Stimulated activated CD8-positive, alpha-beta memory T cell treated with anti-CD3 and anti-CD28 coated beads, Interleukin-12 subunit alpha, Interleukin-12 subunit beta, amount 100 ng/mL, for 4 hours (primary cell): ENCODE measurements around the gene HIRA.
A peak's percentile ranks its signal among the peaks of the same experiment; 100 is the strongest.
"Not testable (repeated sequence)": the region's sequence is repeated elsewhere in the genome, so short reads cannot be mapped to it uniquely, and the experiment has no call there.

Source experiments
- DNase-seq: peaks from one replicate; pipeline ENCODE4 v3.0.0-alpha.2; 2020; ENCODE audit warnings: low read depth

Gene HIRA

DNA sequence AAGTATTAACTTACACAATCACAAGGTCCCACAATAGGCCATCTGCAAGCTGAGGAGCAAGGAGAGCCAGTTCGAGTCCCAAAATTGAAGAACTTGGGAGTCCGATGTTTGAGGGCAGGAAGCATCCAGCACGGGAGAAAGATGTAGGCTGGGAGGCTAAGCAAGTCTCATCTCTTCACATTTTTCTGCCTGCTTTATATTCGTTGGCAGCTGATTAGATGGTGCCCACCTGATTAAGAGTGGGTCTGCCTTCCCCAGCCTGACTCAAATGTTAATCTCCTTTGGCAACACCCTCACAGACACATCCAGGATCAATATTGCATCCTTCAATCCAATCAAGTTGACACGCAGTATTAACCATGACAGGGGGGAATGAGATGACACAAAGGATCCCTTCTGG lies 101.3 kb downstream of the HIRA start:
- not testable (repeated sequence) for DNase-seq

DNA sequence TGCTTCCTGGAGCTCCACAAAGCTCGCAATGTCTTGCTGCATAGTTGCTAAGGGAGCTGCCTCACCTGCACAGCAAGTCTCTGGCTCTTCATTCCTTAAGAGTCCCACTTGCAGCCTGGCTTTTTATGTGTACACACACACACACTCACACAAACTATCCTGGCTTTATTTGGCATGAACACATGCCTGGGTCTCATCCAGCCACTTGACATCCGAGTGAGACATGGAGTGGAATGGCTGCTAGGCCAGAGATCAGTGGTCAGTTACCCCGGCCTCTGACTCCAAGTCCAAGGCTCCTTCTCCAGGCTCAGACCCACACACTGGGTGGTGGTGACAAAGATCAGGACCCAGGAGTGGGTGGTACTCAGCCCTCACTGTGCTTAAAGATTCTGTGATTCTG lies 102.1 kb downstream of the HIRA start:
- DNase-seq: no peak

DNA sequence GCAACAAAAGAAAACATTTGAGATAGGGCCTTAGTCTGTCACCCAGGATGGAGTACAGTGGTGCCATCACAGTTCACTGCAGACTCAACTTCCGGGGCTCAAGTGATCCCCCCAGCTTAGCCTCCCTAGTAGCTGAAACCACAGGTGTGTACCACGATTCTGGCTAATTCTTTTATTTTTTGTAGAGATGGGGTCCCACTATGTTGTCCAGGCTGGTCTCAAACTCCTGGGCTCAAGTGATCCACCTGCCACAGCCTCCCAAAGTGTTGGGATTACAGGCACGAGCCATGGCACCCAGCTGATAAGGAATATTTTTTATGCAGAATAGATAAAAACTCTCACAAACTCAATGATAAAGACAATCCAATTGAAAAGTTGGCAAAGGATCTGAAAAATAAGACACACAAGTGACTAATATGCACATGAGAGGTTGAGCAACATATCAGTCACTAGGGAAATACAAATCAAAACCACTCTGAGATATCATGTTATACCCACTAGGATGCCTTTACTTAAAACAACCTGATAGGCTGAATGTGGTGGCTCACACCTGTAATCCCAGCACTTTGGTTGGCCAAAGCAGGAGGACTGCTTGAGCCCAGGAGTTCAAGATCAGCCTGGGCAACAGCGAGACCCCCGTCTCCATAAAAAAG lies 106.1 kb downstream of the HIRA start:
- no peak for DNase-seq

DNA sequence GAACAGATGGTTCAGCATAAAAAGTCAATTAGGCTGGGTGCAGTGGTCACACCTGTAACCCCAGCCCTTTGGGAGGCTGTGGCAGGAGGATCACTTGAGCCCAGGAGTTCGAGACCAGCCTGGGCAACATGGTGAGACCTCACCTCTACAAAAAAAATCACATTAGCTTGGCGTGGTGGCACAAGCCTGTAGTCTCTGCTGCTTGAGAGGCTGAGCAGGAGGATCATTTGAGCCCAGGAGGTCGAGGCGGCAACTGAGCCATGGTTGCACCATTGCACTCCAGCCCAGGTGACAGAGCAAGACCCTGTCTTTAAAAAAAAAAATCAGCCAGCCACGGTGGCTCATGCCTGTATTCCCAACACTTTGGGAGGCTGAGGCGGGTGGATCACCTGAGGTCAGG lies 108.1 kb downstream of the HIRA start:
- DNase-seq: not testable (repeated sequence)

DNA sequence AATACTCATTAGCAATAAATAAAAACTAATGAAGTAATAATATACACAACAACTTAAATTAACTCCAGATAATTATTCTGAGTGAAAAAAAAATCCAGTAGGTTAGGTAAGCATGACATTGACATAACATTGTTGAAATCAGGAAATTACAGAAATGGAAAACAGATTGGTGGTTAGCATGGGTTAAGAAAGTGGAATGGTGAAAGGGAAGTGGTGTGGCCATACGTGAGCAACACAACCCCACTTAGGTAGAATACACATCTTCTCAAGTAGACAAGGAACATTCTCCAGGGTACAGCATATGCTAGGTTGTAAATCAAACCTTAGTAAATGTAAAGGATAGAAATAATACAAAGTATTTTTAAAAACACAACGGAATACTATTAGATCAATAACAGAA lies 109.8 kb downstream of the HIRA start:
- no peak for DNase-seq

DNA sequence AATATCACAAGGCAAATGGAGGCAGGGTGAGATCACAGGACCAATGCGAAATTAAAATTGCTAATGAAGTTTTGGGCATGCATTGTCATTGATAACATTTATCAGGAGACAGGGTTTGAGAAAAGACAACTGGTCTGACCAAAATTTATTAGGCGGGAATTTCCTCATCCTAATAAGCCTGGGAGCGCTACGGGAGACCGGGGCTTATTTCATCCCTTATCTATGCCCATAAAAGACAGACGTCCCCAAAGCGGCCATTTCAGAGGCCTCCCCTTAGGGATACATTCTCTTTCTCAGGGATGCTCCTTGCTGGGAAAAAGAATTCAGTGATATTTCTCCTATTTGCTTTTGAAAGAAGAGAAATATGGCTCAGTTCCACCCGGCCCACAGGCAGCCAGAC lies 111.4 kb downstream of the HIRA start:
- DNase-seq: not testable (repeated sequence)

DNA sequence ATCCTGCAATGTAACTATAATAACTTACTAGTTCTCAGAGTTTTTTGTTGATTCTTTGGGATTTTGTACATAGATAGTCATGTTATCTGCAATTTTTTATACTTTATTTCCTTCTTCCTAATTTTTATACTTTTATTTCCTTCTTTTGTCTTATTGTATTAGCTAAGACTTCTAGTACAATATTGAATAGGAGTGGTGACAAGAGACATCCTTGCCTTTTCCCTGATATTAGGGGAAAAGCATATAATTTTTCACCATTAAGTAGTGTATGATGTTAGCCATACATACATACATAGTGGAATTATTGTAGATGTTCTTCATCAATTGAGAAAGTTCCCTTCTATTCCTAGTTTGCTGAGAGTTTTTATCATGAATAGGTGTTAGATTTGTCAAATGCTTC lies 112.3 kb downstream of the HIRA start:
- no peak for DNase-seq

DNA sequence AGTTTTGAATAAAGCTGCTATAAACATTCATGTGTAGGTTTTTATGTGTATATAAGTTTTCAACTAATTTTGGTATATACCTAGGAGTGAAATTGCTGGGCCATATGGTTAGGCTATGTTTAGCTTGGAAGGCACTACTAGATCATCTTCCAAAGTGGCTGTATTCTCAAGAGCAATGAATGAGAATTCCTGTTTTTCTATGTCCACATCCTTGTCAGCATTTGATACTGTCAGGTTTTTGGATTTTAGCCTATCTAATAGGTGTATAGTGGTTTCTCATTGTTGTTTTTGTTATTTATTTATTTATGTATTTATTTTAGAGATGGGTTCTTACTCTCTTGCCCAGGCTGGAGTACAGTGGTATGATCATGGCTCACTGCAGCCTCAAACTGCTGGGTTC lies 113.7 kb downstream of the HIRA start:
- DNase-seq: no peak

DNA sequence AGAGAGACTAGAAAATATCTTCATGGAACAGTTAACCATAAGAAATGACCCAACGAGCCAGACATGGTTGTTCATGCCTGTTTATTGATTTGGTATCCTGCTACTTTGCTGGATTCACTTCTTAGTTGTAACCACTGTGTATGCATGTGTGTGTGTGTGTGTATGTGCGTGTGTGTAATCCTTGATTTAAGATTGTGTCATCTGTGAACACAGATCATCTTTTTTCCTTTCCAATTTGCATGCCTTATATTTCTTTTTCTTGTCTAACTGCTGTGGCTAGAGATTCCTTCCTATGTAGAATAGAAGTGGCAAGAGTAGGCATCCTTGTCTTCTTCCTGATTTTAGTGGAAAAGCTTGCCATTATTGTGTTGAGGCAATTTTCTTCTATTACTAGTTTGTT lies 123.7 kb downstream of the HIRA start:
- DNase-seq: no peak

DNA sequence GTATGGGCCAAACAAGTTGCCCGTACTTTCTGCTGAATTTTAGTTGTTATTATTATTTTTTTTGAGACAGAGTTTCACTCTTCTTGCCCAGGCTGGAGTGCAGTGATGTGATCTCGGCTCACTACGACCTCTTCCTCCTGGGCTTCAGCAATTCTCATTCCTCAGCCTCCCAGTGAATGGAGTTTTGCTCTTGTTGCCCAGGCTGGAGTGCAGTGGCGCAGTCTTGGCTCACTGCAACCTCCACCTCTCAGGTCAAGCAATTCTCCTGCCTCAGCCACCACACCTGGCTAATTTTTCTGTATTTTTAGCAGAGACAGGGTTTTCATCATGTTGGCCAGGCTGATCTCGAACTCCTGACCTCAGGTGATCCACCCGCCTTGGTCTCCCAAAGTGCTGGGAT lies 125.0 kb downstream of the HIRA start:
- DNase-seq: not testable (repeated sequence)

DNA sequence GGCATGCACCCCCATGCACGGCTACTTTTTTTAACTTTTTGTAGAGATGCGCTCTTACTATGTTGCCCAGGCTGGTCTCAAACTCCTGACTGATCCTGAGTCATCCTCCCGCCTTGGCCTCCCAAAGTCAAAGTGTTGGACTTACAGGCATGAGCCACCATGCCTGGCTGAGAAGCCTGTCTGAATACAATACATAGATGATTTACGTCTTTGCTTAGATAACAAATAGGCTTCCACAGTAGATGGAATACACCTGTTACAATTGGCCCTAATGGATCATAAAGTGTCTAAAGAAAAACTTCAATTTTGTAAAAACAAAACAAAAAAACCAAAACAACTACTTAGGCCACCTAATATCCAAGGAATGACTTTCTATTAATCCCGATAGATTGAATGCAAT lies 127.0 kb downstream of the HIRA start:
- DNase-seq: no peak

DNA sequence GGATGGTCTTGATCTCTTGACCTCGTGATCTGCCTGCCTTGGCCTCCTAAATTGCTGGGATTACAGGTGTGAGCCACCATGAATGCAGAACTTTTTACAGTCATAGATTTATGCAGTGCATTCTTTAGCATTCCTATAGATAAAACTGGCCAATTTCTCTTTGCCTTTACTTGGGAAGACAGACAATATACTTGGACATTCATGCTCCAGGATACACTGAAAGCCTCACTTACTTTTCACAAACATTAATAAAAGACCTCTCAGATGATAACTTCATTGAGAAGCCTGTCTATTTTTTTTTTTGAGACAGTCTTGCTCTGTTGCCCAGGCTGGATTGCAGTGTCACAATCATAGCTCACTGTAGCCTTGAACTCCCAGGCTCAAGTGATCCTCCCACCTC lies 127.7 kb downstream of the HIRA start:
- no peak for DNase-seq

DNA sequence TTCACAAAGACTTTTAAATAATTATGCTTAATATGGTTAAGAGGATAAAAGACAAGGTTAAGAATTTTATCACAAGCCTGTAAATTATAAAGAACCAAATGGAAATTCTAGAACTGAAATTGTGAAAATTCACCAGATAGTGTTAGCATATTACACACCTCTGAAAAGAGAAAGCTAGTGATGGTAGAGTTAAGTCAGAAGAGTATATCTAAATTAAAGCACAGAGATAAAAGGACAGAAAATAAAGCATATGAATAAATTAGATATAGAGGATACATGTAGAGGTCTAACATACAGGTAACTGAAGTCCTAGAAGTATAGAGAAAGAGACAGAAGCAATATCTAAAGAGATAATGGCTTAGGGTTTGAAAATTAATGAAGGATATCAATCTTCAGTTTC lies 135.8 kb downstream of the HIRA start:
- DNase-seq: no peak

DNA sequence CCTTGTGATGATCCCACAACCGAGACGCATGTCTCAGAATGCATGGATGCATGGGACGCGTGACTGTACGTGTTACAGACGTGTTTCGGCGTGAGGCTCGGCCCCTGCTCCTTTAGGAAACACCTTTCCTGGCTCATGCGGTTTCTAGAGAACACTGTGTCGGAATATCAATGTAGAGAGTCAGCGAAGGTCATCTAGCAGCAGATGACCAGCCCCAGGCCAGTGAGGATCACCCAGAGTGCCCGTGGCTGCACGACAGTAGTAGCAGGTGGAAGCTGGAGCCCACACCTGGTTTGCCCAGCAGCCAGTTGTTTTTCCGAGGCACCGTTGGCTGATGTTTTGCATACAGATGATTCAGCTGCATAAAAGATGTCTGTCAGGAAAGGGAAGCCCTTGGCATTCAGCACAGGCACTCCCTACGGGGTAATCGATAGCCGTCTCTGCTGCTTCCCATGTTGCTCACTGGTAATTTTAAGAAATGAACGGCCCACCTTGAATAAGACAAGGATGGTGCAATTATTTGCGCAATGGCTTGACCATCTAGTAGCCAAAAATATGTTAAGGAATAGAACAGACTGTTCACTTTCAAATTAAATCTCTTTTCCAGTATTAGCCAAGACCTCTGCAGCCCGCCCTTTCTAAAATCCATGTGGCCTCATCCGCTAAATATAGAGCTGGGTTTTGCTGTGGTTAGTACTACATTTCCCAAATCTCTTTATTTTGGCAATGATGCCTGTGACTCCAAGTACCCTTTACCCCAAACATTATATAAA lies 138.9 kb downstream of the HIRA start:
- no peak for DNase-seq

DNA sequence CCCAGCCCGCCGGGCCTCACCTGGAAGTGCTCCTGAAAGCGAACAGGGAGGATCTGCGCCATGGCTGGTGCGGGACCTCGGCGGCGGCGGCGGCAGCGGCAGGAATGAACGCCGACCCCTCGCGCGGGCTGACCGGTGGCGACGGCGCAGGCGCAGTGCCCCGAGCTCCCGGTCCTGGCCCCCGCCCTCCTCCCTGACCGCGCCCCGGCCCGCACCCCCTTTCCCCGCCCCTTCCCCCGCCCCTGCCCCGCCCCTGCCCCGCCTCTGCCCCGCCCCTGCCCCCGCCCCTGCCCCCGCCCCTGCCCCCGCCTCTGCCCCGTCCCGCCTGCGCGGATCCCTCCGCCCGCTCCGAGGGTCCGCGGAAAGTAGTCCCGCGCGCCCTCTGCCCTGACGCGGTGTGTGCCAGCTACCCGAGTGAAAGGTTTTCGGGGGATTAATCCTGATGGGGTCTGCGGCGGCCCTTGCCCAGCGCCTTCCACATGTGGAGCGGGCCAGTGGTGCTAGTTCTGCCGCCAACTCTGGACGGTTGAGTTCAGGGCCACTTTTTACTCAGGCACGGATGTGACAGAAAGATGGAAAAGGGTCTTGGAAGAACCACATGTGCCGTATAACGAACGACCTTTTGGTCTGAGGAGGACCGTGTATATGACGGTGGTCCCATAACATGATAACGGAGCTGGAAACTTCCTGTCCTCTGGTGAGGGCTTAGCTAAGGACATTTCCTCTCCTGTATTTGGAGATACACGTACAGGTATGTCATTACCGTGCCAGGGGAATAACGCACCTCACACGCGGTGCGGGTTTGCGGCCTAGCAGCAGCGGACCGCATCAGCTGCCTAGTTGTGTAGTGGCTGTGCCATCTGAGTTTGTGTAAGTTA lies 139.7 kb downstream of the HIRA start, which contains the start of gene CLTCL1:
TSS of gene CLTCL1 (minus strand) at position 140 of the 878 bp plus-strand sequence. CDS start at position 62, 78 bp downstream.
- DNase-seq: peak; percentile 59

DNA sequence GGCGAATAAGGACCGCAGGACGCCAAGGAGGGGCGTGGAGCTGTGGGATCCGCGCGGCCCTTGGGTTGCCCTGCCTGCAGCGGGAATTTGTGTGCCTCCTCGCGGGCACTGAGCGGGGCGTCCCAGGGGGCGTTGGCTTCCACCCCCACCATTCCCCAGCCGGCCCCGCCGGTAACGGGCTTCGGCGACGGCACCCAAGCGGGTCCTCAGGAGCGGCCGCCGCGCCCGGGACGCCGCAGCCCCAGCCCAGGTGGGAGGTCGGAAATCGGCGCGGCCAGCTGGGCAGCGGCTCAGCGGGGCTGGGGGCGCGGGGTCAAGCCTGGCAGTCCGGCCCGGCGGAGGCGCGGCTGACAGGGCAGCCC lies 140.3 kb downstream of the HIRA start:
- DNase-seq: peak; percentile 19

DNA sequence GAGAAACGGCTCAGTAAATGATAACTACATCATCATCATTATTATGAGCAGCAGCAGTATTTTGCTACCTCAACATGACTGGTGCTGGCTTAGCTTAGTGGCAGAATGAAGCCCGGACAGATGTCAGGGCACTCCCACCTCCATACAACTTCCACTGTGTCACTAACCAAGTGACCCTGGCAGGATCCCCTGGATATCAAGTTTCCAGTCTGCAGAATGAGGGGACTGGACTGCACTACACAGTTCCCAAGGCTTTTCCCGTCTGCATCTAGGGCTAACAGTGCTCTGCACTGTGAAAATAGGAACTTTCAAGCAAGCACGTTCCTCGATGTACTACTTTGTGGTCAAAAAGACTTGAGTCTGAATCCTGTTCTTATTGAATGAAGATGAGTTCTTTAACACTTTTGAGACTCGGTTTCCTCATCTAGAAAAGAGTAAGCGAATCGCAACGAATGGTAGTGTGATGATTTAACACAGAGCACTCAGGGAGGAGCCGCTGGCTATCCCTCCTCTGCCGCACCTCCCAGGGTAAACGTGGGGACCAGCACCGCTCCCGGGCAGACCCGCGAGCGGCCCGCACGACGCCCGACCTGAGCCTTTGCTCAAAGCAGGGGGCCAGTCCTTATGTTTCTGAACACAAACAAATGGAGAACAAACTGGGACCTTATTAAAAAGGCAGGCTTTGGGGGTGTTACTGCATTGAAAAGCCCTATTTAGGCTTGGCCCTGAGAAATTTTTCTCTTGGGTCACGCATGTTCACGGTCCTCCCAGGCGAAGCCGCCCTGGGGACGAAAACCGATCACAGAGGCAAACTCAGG lies 140.9 kb downstream of the HIRA start:
- DNase-seq: no peak

DNA sequence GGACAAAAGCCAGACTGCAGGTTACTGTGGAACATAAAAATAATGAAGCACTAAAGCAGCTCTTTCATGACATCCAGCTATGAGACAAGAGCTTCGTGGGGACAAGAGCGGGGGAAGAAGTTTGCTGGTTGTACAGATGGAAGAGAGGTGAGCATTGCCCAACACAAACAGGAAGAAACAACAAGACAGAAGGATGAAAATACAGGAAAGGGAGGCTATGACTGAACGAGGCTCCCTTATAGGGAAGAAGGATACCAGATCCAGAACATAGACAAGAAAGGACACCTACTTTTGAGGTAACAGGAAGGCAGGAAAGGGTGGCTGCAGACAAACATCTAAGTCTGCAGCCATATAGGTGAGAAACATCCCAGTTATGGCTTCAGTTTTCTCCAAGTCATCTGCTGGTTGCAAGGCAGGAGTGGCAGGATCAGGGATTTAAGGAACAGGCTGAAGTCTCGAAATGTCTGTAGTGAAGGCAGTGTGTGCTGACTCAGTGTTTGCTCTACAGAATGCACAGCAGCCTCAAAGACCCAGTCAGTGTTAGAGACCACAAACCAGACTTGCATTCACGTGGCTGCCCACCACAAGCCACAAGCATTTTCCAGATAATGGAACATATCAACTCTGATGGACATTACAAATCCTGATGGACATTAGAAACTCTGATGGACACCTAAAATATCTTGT lies 141.9 kb downstream of the HIRA start:
- DNase-seq: no peak

DNA sequence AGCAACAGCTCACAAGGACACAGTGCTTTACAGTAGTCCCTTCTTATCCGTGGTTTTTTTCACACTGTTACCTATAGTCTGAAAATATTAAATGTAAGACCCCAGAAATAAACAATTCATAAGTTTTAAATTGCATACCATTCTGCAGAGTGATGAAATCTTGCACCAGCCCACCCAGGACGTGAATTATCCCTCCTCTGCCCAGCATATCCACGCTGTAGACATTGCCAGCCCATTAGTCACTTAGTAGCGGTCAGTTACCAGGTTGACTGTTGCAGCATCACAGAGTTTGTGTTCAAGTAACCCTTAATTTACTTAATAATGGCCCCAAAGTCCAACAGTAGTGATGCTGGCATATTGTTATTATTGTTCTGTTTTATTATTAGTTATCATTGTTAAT lies 143.6 kb downstream of the HIRA start:
- no peak for DNase-seq

DNA sequence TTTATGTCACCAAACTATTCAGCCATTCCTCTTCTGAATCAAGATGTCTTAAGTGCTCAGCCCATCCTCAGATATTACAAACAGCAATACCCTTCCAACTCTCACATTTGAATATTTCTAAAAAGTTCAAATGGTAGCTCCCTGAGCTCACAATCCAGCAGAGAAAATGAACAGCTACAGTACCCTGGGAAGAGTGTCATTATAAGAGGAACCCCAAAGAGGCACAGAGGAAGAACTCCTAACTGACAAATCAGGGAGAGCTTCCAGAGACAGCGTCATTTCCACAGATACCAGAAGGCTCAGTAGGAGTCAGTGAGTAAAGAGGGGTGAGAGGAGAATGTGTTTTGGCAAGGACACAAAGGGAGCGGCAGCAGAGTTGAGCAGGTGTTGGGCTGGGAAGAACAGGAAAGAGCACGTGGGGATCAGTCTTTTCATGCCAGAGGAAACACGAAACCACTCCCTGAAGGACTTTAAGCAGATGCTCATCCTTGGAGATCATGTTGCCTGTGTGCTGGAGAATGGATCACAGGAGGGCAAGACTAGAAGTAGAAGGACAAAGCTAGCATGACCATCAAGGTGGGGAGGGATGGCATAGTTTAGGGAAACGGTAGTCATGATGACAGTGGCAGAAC lies 144.3 kb downstream of the HIRA start:
- no peak for DNase-seq

DNA sequence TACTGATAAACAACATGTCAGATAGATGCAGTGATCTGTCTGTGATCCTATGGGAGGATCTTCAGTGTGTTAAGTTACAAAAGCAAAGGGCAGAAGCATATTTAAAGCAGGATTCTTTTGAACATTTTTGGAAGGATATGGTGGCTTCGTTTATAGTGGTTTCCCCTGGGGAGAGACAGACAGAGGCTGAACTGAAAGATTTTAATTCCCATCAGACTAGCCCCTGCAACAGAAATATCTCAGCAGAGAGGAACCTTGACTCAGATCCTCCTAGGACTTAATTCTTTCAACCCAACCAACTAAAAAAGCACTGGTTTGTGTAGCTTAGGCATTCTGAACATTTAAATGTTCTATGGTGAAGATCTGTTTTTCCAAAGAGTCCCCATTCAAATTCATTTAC lies 145.7 kb downstream of the HIRA start:
- no peak for DNase-seq
